Panc1 (cell line): ENCODE results near the gene BABAM2. TPM values are rescaled to one million over a fixed set of nuclear protein-coding genes. Genes with fewer than 3 reads are reported as not detected.

Source experiments
- ATAC-seq: fragments of 200-7000 bp; cut with Tn5 transposase; 2 replicates; pipeline ENCODE4 v1.9.1; 2020; ENCODE audit warnings: mild to moderate bottlenecking, moderate library complexity
- BruUV-seq: library from RNA; stranded (reverse); fragments of 400-500 nt; replicated peaks from 2 replicates; lab custom pipeline; 2021; lab: Mats Ljungman, UMichigan
- CTCF ChIA-PET: fragments of 300-600 bp; sonication (Branson Sonifier 250); formaldehyde crosslinking; loops from one replicate; lab custom pipeline; 2022; ENCODE audit warnings: antibody characterized with exemption; lab: Charles Lee
- POLR2A ChIA-PET: fragments of 300-600 bp; sonication (Branson Sonifier 250); formaldehyde crosslinking; loops from one replicate; lab custom pipeline; 2022; ENCODE audit warnings: antibody characterized with exemption; lab: Charles Lee
- DNase-seq: peaks from one replicate; pipeline ENCODE4 v3.0.0-alpha.2; 2010; ENCODE audit warnings: low read depth, low spot score
- H3K27ac ChIP-seq: 2 replicates; pipeline ENCODE4 v1.5.1; 2011; ENCODE audit warnings: mild to moderate bottlenecking, low read length, inconsistent platforms
- H3K27me3 ChIP-seq: fragments of 200-500 bp; sonication (Bioruptor generic); 2 replicates; pipeline ENCODE4 v1.6.0; 2014; ENCODE audit warnings: low read length, inconsistent platforms; ENCODE audit not compliant: control insufficient read depth, insufficient read depth
- H3K36me3 ChIP-seq: fragments of 200-500 bp; sonication (Bioruptor generic); 2 replicates; pipeline ENCODE4 v1.5.1; 2014; ENCODE audit warnings: inconsistent platforms, mild to moderate bottlenecking, low read length, moderate library complexity; ENCODE audit not compliant: control insufficient read depth, insufficient read depth
- H3K4me1 ChIP-seq: 2 replicates; pipeline ENCODE4 v1.5.1; 2011; ENCODE audit warnings: inconsistent platforms, mild to moderate bottlenecking, low read length, moderate library complexity; ENCODE audit not compliant: control insufficient read depth, insufficient read depth
- H3K4me3 ChIP-seq, 2 experiments: 2 replicates each; pipeline ENCODE4 v1.5.1; 2011 to 2012; ENCODE audit warnings: low read depth in 2 of 2, low read length in 2 of 2, mild to moderate bottlenecking in 2 of 2, inconsistent platforms in 1 of 2, moderate library complexity in 1 of 2
- H3K9me3 ChIP-seq: fragments of 200-500 bp; sonication (Bioruptor generic); 2 replicates; pipeline ENCODE4 v1.5.1; 2014; ENCODE audit warnings: low read depth, mild to moderate bottlenecking, inconsistent platforms, low read length, moderate library complexity; ENCODE audit not compliant: control insufficient read depth, insufficient read depth
- CTCF ChIP-seq: fragments of 450-650 bp; IDR thresholded peaks from 2 replicates; pipeline ENCODE4 v1.5.1; 2017; ENCODE audit warnings: mild to moderate bottlenecking
- POLR2AphosphoS5 ChIP-seq: IDR thresholded peaks from 2 replicates; pipeline ENCODE4 v1.6.1; 2012; ENCODE audit warnings: mild to moderate bottlenecking, low read depth, low read length, moderate library complexity
- SIN3A ChIP-seq: IDR thresholded peaks from 2 replicates; pipeline ENCODE4 v1.6.1; 2012; ENCODE audit warnings: low read depth, mild to moderate bottlenecking, low read length, moderate library complexity, borderline replicate concordance; ENCODE audit not compliant: insufficient read depth
- TCF7L2 ChIP-seq: IDR thresholded peaks from 2 replicates; pipeline ENCODE4 v1.6.1; 2011; ENCODE audit warnings: mild to moderate bottlenecking, low read depth, low read length, inconsistent platforms
- in situ Hi-C: cut with HindIII; loops from 2 replicates; pipeline ENCODE4 v1.10.0; 2016; ENCODE audit warnings: low sequenced_read_pairs, low pct_unique_long_range_greater_than_20kb
- intact Hi-C: fragments of 100-400 bp; cut with micrococcal nuclease; formaldehyde crosslinking; loops from one replicate; pipeline ENCODE4 v1.10.0; 2022; ENCODE audit not compliant: unreplicated experiment
- total RNA-seq: library from RNA; stranded (reverse); gene quantifications from one replicate; pipeline ENCODE4 v1.2.1, GENCODE V29; 2021; ENCODE audit not compliant: unreplicated experiment
- TF ChIP-seq, protein P1 (sequence below), 2 experiments: IDR thresholded peaks; 2 replicates each; pipeline ENCODE4 v1.6.1; 2011 to 2012; ENCODE audit warnings: low read depth in 2 of 2, control low read depth in 1 of 2, low read length in 1 of 2, mild to moderate bottlenecking in 1 of 2, moderate library complexity in 1 of 2; ENCODE audit not compliant: insufficient read depth in 1 of 2

Gene BABAM2
- total RNA-seq, 1 experiment from 2014 or later: 31.2 TPM

- ATAC-seq (no peak), DNase-seq (no peak)
- in situ Hi-C loops (no loop called here), intact Hi-C loops (no loop called here)
- H3K36me3 ChIP-seq: no peaks in the 10 kb centered on the region
- H3K4me3 ChIP-seq: no peak overlapping the region
- TF ChIP-seq CTCF: no peak
- H3K27ac ChIP-seq: no peak overlapping the region
- H3K4me1 ChIP-seq: no peaks in the 10 kb centered on the region
- H3K27me3 ChIP-seq: no peaks in the 10 kb centered on the region
- ChIA-PET CTCF (no interaction called here), POLR2A (no interaction called here)
- H3K9me3 ChIP-seq: no peaks in the 10 kb centered on the region
- no TSS peak for BruUV-seq
These were observed 325.8 kb downstream of the BABAM2 start for GRCh38 chr2:28216331-28216730.

- Histone ChIP-seq H3K4me1 (no peaks in the 10 kb centered on the region), H3K4me3 (no peak overlapping the region), H3K27ac (no peak overlapping the region), H3K27me3 (no peaks in the 10 kb centered on the region), H3K9me3 (no peaks in the 10 kb centered on the region), H3K36me3 (no peaks in the 10 kb centered on the region)
- TF ChIP-seq POLR2AphosphoS5 (no peak), SIN3A (no peak), TCF7L2 (no peak), CTCF (no peak)
- TF ChIP-seq, protein P1, sequence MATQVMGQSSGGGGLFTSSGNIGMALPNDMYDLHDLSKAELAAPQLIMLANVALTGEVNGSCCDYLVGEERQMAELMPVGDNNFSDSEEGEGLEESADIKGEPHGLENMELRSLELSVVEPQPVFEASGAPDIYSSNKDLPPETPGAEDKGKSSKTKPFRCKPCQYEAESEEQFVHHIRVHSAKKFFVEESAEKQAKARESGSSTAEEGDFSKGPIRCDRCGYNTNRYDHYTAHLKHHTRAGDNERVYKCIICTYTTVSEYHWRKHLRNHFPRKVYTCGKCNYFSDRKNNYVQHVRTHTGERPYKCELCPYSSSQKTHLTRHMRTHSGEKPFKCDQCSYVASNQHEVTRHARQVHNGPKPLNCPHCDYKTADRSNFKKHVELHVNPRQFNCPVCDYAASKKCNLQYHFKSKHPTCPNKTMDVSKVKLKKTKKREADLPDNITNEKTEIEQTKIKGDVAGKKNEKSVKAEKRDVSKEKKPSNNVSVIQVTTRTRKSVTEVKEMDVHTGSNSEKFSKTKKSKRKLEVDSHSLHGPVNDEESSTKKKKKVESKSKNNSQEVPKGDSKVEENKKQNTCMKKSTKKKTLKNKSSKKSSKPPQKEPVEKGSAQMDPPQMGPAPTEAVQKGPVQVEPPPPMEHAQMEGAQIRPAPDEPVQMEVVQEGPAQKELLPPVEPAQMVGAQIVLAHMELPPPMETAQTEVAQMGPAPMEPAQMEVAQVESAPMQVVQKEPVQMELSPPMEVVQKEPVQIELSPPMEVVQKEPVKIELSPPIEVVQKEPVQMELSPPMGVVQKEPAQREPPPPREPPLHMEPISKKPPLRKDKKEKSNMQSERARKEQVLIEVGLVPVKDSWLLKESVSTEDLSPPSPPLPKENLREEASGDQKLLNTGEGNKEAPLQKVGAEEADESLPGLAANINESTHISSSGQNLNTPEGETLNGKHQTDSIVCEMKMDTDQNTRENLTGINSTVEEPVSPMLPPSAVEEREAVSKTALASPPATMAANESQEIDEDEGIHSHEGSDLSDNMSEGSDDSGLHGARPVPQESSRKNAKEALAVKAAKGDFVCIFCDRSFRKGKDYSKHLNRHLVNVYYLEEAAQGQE (IDR thresholded peaks at IDR 0.05; ENCODE audit: insufficient read depth in 1 of 2, low read depth in 2 of 2, low read length in 1 of 2): no peak
- DNase-seq (no peak), ATAC-seq (no peak)
- in situ Hi-C loops: no loop called here
- ChIA-PET POLR2A (no interaction called here), CTCF (no interaction called here)
- no TSS peak for BruUV-seq
- intact Hi-C loops: no loop called here
These were observed 326.7 kb downstream of the BABAM2 start for GRCh38 chr2:28217042-28217740.
